ENCODE measurements around the gene UBXN4.

Gene UBXN4

GRCh38 chr2:135826544-135826943 is 84.9 kb downstream of the UBXN4 start:
- H3K4me3 ChIP-seq (ENCODE audit: low read length), result no peak overlapping the region

GRCh38 chr2:135829378-135830135 is 87.9 kb downstream of the UBXN4 start:
- no peak for DNase-seq (ENCODE audit: low read depth)
- TF ChIP-seq CTCF (conservative IDR thresholded peaks at IDR 0.05; ENCODE audit: low read depth, low read length), result no peak
- no peak overlapping the region for H3K4me3 ChIP-seq (ENCODE audit: low read length)

More at GRCh38 chr2:135826544-135826943, 84.9 kb downstream of the UBXN4 start:
- DNase-seq (ENCODE audit: low read depth), result no peak
- TF ChIP-seq CTCF (conservative IDR thresholded peaks at IDR 0.05; ENCODE audit: low read depth, low read length), result no peak

- no peak overlapping the region for H3K4me3 ChIP-seq (ENCODE audit: low read length)
- DNase-seq (ENCODE audit: low read depth), result no peak
- TF ChIP-seq CTCF (conservative IDR thresholded peaks at IDR 0.05; ENCODE audit: low read depth, low read length), result no peak
Observed at GRCh38 chr2:135831180-135831812, 89.6 kb downstream of the UBXN4 start.

GRCh38 chr2:135832891-135833290 is 91.2 kb downstream of the UBXN4 start:
- TF ChIP-seq CTCF (conservative IDR thresholded peaks at IDR 0.05; ENCODE audit: low read depth, low read length), result no peak
- no peak for DNase-seq (ENCODE audit: low read depth)
- H3K4me3 ChIP-seq (ENCODE audit: low read length), result no peak overlapping the region
